HG03565 (cell line): ENCODE results near the gene SCG5.

Experiments
- ATAC-seq: cut with Tn5 transposase; IDR thresholded peaks from one replicate; pipeline ENCODE4 v1.9.1; 2021; ENCODE audit warnings: mild to moderate bottlenecking, moderate library complexity; ENCODE audit not compliant: unreplicated experiment

SCG5 gene

GRCh38 chr15:32718821-32719716, 77.6 kb downstream of the SCG5 start:
- no peak for ATAC-seq

DNA sequence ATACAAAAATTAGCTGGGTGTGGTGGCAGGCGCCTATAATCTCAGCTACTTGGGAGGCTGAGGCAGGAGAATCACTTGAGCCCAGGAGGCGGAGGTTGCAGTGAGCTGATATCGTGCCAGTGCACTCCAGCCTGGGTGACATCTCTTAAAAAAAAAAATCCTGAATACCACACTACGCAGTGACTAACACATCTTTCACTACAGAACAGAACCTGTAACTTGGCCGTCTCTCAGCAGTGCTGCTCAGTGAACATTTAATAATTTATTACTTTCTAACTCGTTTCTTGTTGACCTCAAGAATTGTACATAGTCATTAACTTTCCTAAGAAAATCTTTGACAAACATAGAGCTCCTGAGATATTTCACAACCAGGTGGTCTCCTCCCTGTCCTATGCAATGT, 80.1 kb downstream of the SCG5 start:
- no peak for ATAC-seq

- ATAC-seq, result no peak
These were observed 80.6 kb downstream of the SCG5 start for GRCh38 chr15:32722136-32722535.

- peak; percentile 90 for ATAC-seq
These were observed 81.8 kb downstream of the SCG5 start for GRCh38 chr15:32723171-32723948.

- no peak for ATAC-seq
These were observed 88.3 kb downstream of the SCG5 start for GRCh38 chr15:32729700-32730395.

- ATAC-seq, result no peak
These were observed 89.5 kb downstream of the SCG5 start for GRCh38 chr15:32730677-32731654.

GRCh38 chr15:32732574-32733157, 91.2 kb downstream of the SCG5 start:
- no peak for ATAC-seq

GRCh38 chr15:32733281-32733680, 91.8 kb downstream of the SCG5 start:
- ATAC-seq, result no peak

GRCh38 chr15:32735989-32736700, 94.6 kb downstream of the SCG5 start:
- ATAC-seq, result no peak

DNA sequence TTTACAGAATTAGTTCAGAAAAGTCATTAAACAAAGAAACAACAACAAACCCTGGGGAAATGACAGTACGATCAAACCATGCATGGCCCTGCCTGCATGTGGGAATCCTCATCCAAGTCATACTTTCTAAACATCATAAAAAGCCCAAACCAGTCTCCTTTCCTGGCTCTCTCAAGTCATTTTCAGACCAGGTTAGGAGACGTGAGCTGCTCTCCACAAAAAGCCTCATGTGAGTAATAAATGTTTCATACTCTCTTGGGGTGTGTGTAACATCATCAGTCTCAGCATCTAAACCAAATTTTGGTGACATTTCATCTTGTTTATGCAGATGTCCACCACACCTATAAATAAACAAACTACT, 95.2 kb downstream of the SCG5 start:
- ATAC-seq, result no peak

GRCh38 chr15:32737304-32737703, 95.8 kb downstream of the SCG5 start:
- no peak for ATAC-seq

- no peak for ATAC-seq
These were observed 97.2 kb downstream of the SCG5 start for GRCh38 chr15:32738666-32739065.

DNA sequence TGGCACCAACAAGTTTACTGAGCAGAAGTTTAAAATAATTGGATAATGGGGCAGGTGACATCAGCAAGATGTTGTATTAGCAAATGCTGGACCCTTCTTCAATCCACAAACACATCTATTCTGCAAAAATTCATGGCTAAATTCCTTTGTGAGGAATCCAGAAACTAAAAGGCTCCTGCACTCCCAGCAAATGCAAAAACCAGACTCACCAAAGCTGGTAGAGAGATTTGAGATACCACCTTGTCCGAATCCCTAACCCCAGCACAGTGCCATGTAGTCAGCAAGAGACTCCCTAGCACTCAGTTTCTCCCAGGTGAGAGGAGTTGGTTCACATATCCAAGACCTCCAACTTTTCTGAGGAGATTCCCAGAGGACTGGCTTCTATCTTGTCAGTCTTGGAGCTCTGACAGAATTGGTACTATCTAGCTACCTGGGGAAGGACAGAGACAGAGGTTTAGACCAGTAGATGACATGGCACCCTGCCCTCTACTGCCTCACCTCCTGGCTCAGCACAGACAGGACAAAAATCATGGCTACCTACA, 98.1 kb downstream of the SCG5 start:
- no peak for ATAC-seq

GRCh38 chr15:32743411-32744140, 102.1 kb downstream of the SCG5 start:
- no peak for ATAC-seq

- no peak for ATAC-seq
These were observed 104.8 kb downstream of the SCG5 start for GRCh38 chr15:32746116-32746857.
